HL-60/S4 treated with phorbol 12-myristate 13-acetate at 8.2 ng/mL for 4 days and 3 days (cell line): ENCODE measurements around the gene ZACN.
"Not testable (repeated sequence)": the region's sequence is repeated elsewhere in the genome, so short reads cannot be mapped to it uniquely, and the experiment has no call there.

Experiments used
- in situ Hi-C: fragments of 300-500 bp; cut with MboI; formaldehyde crosslinking; loops from 2 replicates; pipeline ENCODE4 v1.15.0; 2022; ENCODE audit warnings: low sequenced_read_pairs

Gene ZACN

DNA sequence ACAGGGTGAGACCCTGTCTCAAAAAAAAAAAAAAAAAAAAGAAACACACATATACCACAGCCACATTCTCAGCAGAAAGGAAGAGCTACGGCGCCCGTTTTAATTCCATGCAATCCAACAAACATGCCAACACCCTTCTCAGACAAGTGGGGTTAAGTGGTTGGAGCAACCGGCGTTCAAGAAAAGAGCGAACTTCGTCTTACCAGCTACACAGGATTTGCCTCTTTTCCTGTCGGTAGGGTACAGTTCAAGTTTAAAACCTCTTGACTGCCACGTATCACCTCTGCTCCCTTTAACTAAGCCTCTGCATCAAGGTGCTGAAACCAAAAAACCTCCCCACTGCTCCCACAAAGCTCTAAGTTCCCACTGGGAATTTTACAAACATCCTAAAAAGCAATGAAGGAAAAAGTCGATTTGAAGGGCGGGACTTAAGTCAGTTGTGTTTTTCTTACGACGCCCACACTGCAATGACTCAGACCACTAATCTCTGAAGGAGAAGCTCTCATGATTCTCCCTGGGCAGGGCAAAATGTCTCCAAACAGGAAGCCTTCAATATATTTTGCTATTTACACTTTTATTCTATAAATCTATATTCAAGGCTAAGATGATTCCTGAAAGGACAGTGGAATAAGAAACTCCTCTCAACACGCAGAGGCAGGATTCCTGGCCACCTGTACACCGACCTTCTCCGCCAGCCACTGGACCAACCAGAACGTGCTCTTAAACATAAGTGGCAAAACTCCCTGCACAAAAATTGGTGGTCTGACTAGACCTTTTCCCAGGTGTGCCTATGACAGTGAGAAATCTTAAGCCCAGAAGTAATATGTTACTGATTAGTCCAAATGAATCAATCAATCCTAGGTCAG is 25.5 kb upstream of the ZACN start:
- in situ Hi-C loops = no loop called here

DNA sequence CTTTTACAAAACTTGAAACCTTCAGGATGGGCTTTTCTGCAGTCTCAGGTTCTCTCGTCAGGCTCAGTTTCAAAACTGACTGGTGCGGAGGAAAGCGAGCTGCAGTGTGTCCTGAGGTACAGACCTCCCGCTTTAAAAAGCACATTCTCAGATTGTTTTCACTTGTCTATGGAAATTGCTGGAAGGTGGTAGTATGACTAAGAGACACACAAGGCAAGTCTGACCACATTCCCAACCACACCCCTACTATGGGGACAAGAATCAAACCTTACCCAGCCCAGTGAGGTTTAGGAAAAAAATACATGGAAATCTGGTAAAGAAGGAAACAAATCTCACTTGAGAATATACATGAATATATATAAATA is 24.9 kb upstream of the ZACN start:
- in situ Hi-C loops = no loop called here

DNA sequence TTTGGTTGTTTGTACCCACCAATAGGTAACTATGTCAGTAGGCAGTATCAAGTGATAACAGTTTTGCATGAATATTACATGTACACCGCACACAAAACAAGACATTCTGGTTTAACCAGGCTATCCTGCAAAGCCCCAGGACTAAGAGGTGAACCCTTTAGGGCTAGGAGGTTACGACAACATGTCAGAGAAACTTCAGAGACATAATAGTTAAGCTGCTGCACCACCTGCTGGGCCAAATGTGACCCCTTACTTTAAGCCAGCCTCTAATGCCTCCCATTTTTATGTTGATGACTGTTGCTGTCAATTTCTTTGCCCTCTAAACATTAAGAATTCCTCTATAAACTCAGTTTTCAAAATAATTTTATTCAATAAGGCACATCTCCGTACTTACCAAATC is 22.1 kb upstream of the ZACN start:
- in situ Hi-C loops = no loop called here

GRCh38 chr17:76058264-76058663 is 20.7 kb upstream of the ZACN start:
- in situ Hi-C loops = not testable (repeated sequence)

- in situ Hi-C loops = no loop called here
Observed at GRCh38 chr17:76063875-76064546, 15.0 kb upstream of the ZACN start.

- in situ Hi-C loops = no loop called here
Observed at GRCh38 chr17:76065775-76066174, 13.2 kb upstream of the ZACN start.

DNA sequence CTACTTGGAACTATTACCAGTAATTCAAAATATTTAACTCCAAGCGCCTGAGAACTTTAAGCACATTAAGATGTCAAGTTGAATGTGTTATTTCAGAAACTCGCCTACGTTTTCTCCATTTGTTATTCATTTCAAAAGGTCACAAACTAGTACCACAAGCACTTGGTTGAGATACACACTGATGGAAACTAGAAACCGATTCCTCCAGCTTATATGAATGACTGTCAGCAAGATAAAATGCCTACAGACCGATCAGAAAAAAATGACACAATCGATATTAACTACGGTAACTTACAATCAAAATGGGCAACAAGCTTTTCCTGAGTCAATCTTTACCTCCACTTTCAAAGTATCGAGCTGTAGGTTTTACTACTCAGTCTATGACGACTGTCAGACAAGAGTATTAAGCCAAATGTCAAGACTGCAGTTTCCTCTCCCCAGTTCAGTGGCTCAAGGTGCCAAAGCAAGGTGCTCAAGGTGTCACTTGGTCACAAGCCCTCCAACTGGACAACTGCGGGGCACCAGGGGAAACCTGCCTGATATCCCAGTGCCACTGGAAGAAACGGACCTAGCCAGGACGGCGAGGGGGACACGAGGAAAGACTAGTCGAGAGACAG is 7.3 kb upstream of the ZACN start:
- in situ Hi-C loops = no loop called here

GRCh38 chr17:76072148-76072858 is 6.7 kb upstream of the ZACN start, which contains the start of gene SRP68:
Gene SRP68 (minus strand): TSS chr17:76072517. CDS start chr17:76072491, 26 bp downstream.
- in situ Hi-C loops = no loop called here

DNA sequence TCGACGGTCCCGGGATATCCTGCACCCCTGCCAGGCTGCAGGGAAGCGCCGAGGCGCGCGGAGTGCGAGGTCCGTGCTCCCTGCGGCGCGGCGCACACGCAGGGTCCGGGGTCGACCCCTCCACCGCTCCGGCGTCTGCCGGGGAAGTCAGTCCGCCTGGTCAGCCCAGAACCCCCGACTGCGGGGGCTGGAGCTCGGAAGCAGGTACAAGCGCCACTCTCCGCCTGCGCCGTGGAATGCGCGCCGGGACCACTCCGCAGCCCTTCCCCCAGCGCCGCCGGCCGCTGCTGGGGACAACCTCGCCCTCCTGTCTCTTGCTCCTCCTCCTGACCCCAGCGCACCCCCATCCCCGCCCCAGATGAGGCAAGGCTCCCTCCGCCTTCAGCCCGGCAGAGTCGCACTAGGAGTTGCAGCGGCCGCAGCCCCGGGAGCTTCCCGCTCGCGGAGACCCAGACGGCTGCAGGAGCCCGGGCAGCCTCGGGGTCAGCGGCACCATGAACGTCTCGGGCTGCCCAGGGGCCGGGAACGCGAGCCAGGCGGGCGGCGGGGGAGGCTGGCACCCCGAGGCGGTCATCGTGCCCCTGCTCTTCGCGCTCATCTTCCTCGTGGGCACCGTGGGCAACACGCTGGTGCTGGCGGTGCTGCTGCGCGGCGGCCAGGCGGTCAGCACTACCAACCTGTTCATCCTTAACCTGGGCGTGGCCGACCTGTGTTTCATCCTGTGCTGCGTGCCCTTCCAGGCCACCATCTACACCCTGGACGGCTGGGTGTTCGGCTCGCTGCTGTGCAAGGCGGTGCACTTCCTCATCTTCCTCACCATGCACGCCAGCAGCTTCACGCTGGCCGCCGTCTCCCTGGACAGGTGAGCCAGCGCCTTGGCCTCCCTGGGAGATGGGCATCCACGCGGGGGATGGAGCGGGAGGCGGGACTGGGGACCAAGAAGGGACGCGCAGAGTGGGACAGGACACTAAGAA is 4.3 kb upstream of the ZACN start, which contains the start of gene GALR2:
Gene GALR2, plus strand, starts transcription at position 392 of the 974 bp plus-strand sequence. Its CDS starts 103 bp downstream, at position 495.
- in situ Hi-C loops = no loop called here

GRCh38 chr17:76075364-76076145 is 3.4 kb upstream of the ZACN start:
- in situ Hi-C loops = no loop called here

DNA sequence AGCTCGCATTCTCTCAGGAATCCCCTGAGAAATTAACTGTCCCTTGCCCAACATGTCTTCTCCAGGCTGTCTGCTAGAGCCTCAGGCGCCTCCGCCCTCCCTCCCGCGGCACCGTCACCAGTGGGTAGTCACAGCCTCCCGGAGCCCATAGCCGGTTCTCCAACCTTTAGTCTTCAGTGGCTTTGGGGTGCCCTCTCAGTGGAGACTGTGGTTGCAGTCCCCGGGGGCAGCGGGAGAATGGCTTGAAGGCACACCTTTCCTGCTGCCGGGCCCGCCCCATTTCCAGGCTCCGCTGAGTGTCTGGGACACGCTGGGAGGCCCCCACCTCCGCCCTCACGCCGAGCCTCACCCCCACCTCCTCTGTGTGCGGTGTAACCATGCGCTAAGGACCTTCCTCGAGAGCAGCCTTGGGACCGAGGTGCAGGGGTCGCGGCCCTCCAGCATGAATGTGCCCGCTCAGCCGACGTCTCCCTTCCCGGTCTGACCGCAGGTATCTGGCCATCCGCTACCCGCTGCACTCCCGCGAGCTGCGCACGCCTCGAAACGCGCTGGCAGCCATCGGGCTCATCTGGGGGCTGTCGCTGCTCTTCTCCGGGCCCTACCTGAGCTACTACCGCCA is 2.7 kb upstream of the ZACN start:
- in situ Hi-C loops = no loop called here

GRCh38 chr17:76076765-76077583 is 2.0 kb upstream of the ZACN start:
- in situ Hi-C loops = no loop called here

GRCh38 chr17:76077584-76078110 is 1.3 kb upstream of the ZACN start:
- in situ Hi-C loops = no loop called here

- in situ Hi-C loops = not testable (repeated sequence)
Observed at GRCh38 chr17:76078370-76078769, 612 bp upstream of the ZACN start.

DNA sequence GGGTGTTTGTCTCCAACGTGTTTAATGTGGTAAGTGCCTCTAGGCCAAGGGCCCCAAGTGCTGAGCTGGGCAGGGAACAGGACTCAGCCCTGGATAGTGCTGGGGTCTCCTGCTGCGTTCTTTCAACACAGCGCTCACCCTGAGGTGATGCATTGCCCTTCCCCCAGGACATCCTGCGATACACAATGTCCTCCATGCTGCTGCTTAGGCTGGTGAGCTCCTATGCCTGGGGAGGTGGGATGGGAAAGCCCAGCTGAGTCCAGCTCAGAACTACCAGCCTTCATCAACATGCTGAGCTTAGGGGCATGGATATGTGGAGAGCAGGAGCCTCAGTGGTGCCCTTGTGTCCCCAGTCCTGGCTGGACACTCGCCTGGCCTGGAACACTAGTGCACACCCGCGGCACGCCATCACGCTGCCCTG is 563 bp downstream of the ZACN start:
- in situ Hi-C loops = no loop called here

DNA sequence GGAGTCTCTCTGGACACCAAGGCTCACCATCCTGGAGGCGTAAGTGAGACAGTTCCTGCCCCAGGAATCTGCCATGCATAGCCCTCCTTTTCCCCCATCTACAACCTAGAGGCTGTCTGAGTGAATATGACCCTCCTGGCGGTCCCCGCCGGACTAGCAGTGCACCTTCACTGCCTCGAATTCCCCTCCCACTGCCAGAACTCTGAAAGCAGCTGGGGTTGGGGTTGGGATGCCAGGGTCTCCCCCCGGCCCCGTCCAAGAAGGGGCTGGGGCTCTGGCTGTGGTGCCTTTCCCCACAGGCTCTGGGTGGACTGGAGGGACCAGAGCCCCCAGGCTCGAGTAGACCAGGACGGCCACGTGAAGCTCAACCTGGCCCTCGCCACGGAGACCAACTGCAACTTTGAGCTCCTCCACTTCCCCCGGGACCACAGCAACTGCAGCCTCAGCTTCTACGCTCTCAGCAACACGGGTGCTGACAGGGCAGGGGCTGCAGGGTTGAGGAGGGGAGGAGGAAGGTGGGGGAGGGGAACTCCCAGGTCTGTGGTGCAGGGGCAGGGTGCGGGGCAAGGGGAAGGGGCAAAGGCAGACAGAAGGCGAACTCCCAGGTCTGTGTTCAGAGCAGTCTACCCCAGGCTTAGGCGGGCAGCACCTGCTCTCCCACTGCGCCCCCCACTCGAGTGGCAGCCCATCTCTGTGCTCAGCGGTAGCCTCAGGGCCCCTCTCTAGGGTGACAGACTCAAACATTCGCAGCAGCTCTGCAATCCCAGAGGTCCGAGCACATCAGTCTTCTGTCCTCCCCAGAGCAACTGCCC is 1.2 kb downstream of the ZACN start:
- in situ Hi-C loops = no loop called here
